GM06990 (cell line): ENCODE measurements around the gene HDLBP.

ENCODE experiments used
- DNase-seq: peaks from one replicate; pipeline ENCODE4 v3.0.0-alpha.2; 2011; ENCODE audit not compliant: insufficient read length; ENCODE audit errors: extremely low read depth
- H3K27me3 ChIP-seq: replicated peaks from 2 replicates; pipeline ENCODE4 v1.6.0; 2011; ENCODE audit warnings: low read length; ENCODE audit not compliant: control insufficient read depth, insufficient read depth
- H3K36me3 ChIP-seq: 2 replicates; pipeline ENCODE4 v1.5.1; 2011; ENCODE audit warnings: low read length; ENCODE audit not compliant: control insufficient read depth, insufficient read depth
- H3K4me3 ChIP-seq: replicated peaks from 2 replicates; pipeline ENCODE4 v1.5.1; 2011; ENCODE audit warnings: low read depth, mild to moderate bottlenecking, control low read depth, low read length
- CTCF ChIP-seq: IDR thresholded peaks from 2 replicates; pipeline ENCODE4 v1.5.1; 2011; ENCODE audit warnings: low read length, control low read depth, mild to moderate bottlenecking, inconsistent platforms; ENCODE audit not compliant: insufficient read depth, poor library complexity, severe bottlenecking

Gene HDLBP

GRCh38 chr2:241229563-241230401 is 85.7 kb downstream of the HDLBP start:
- no peak for DNase-seq
- TF ChIP-seq CTCF = no peak
- Histone ChIP-seq H3K36me3 (peaks cover 67% of the 10 kb centered on the region), H3K4me3 (no peak overlapping the region), H3K27me3 (no peaks in the 10 kb centered on the region)

GRCh38 chr2:241228860-241229516 is 86.5 kb downstream of the HDLBP start:
- no peak overlapping the region for H3K4me3 ChIP-seq
- no peak for TF ChIP-seq CTCF

GRCh38 chr2:241228081-241228859 is 87.2 kb downstream of the HDLBP start:
- no peak for DNase-seq
- TF ChIP-seq CTCF = no peak
- Histone ChIP-seq H3K36me3 (peaks cover 55% of the 10 kb centered on the region), H3K27me3 (no peaks in the 10 kb centered on the region), H3K4me3 (no peak overlapping the region)

More at GRCh38 chr2:241228860-241229516, 86.5 kb downstream of the HDLBP start:
- DNase-seq = no peak
- no peaks in the 10 kb centered on the region for H3K27me3 ChIP-seq
- H3K36me3 ChIP-seq = peaks cover 61% of the 10 kb centered on the region

- Histone ChIP-seq H3K36me3 (peaks cover 51% of the 10 kb centered on the region), H3K27me3 (no peaks in the 10 kb centered on the region), H3K4me3 (no peak overlapping the region)
- DNase-seq = no peak
- no peak for TF ChIP-seq CTCF
Observed at GRCh38 chr2:241227594-241227993, 87.9 kb downstream of the HDLBP start.

- H3K27me3 ChIP-seq = no peaks in the 10 kb centered on the region
- peaks cover 51% of the 10 kb centered on the region for H3K36me3 ChIP-seq
- no peak for TF ChIP-seq CTCF
- DNase-seq = no peak
- no peak overlapping the region for H3K4me3 ChIP-seq
Observed at GRCh38 chr2:241226723-241227572, 88.5 kb downstream of the HDLBP start.
